H9 (cell line): ENCODE measurements around the gene TADA2A. TPM values are rescaled to one million over a fixed set of nuclear protein-coding genes. Genes with fewer than 3 reads are reported as not detected.
A peak's percentile ranks its signal among the peaks of the same experiment; 100 is the strongest.

ENCODE experiments used
- DNase-seq: peaks from one replicate; pipeline ENCODE4 v3.0.0-alpha.2; 2017
- H2AFZ ChIP-seq: one replicate; pipeline ENCODE4 v1.6.1; 2013; ENCODE audit warnings: mild to moderate bottlenecking, low read length, control low read depth, moderate library complexity
- H2AK5ac ChIP-seq: 2 replicates; pipeline ENCODE4 v1.6.1; 2013; ENCODE audit warnings: low read length, control low read depth, mixed read lengths; ENCODE audit not compliant: insufficient read length
- H2BK120ac ChIP-seq: one replicate; pipeline ENCODE4 v1.6.1; 2013; ENCODE audit warnings: low read depth, mild to moderate bottlenecking, low read length, control low read depth, inconsistent platforms; ENCODE audit not compliant: poor library complexity, severe bottlenecking
- H2BK12ac ChIP-seq: 2 replicates; pipeline ENCODE4 v1.6.1; 2013; ENCODE audit warnings: low read length, control low read depth, mixed read lengths, low read depth; ENCODE audit not compliant: insufficient read length
- H2BK15ac ChIP-seq: 2 replicates; pipeline ENCODE4 v1.6.1; 2013; ENCODE audit warnings: low read depth, low read length, control low read depth
- H2BK20ac ChIP-seq: one replicate; pipeline ENCODE4 v1.6.1; 2013; ENCODE audit warnings: low read depth, mild to moderate bottlenecking, low read length, control low read depth, inconsistent platforms; ENCODE audit not compliant: poor library complexity, severe bottlenecking
- H2BK5ac ChIP-seq: 2 replicates; pipeline ENCODE4 v1.6.1; 2013; ENCODE audit warnings: low read length, control low read depth, mixed read lengths; ENCODE audit not compliant: insufficient read length
- H3K14ac ChIP-seq: 2 replicates; pipeline ENCODE4 v1.6.1; 2013; ENCODE audit warnings: low read length, control low read depth; ENCODE audit not compliant: insufficient read depth
- H3K18ac ChIP-seq: 2 replicates; pipeline ENCODE4 v1.6.1; 2013; ENCODE audit warnings: low read depth, mild to moderate bottlenecking, mixed read lengths, low read length, control low read depth; ENCODE audit not compliant: insufficient read length
- H3K23ac ChIP-seq: 2 replicates; pipeline ENCODE4 v1.6.1; 2013; ENCODE audit warnings: low read length, control low read depth, mixed read lengths, low read depth; ENCODE audit not compliant: insufficient read length
- H3K23me2 ChIP-seq: 2 replicates; pipeline ENCODE4 v1.6.1; 2013; ENCODE audit warnings: low read depth, mild to moderate bottlenecking, mixed read lengths, low read length, control low read depth; ENCODE audit not compliant: insufficient read length, poor library complexity, severe bottlenecking
- H3K27ac ChIP-seq: 2 replicates; pipeline ENCODE4 v1.5.1; 2013; ENCODE audit warnings: low read length, control low read depth, mixed read lengths, low read depth; ENCODE audit not compliant: insufficient read length
- H3K27me3 ChIP-seq: 2 replicates; pipeline ENCODE4 v1.6.1; 2013; ENCODE audit warnings: low read length, control low read depth, inconsistent platforms; ENCODE audit not compliant: insufficient read depth
- H3K4ac ChIP-seq: 2 replicates; pipeline ENCODE4 v1.6.1; 2013; ENCODE audit warnings: low read depth, mild to moderate bottlenecking, control low read depth, inconsistent platforms, low read length, moderate library complexity
- H3K4me1 ChIP-seq: 2 replicates; pipeline ENCODE4 v1.6.1; 2013; ENCODE audit warnings: low read length, control low read depth, inconsistent platforms; ENCODE audit not compliant: insufficient read depth
- H3K4me2 ChIP-seq: 2 replicates; pipeline ENCODE4 v1.6.1; 2013; ENCODE audit warnings: low read length, control low read depth, mixed read lengths; ENCODE audit not compliant: insufficient read length, insufficient read depth
- H3K56ac ChIP-seq: 2 replicates; pipeline ENCODE4 v1.6.1; 2013; ENCODE audit warnings: low read depth, mild to moderate bottlenecking, mixed read lengths, low read length, control low read depth; ENCODE audit not compliant: insufficient read length
- H3K79me1 ChIP-seq: 2 replicates; pipeline ENCODE4 v1.6.1; 2013; ENCODE audit warnings: low read depth, mild to moderate bottlenecking, moderate library complexity, low read length, control low read depth, inconsistent platforms; ENCODE audit not compliant: insufficient read depth, poor library complexity, severe bottlenecking
- H3K79me2 ChIP-seq: 2 replicates; pipeline ENCODE4 v1.6.1; 2013; ENCODE audit warnings: low read length, control low read depth, inconsistent platforms; ENCODE audit not compliant: insufficient read depth
- H3K9ac ChIP-seq: 2 replicates; pipeline ENCODE4 v1.6.1; 2013; ENCODE audit warnings: low read length, control low read depth, mixed read lengths; ENCODE audit not compliant: insufficient read length; ENCODE audit errors: extremely low read depth
- H3K9me3 ChIP-seq: one replicate; pipeline ENCODE4 v1.6.1; 2013; ENCODE audit warnings: low read depth, low read length, inconsistent platforms; ENCODE audit not compliant: control insufficient read depth
- H3T11ph ChIP-seq: one replicate; pipeline ENCODE4 v1.6.1; 2013; ENCODE audit warnings: mild to moderate bottlenecking, low read length, control low read depth, inconsistent platforms
- H4K20me1 ChIP-seq: one replicate; pipeline ENCODE4 v1.6.1; 2013; ENCODE audit not compliant: control insufficient read depth, insufficient read length, insufficient read depth
- H4K5ac ChIP-seq: 2 replicates; pipeline ENCODE4 v1.6.1; 2013; ENCODE audit warnings: low read depth, mild to moderate bottlenecking, mixed read lengths, low read length, control low read depth; ENCODE audit not compliant: insufficient read length
- H4K8ac ChIP-seq: replicated peaks from 2 replicates; pipeline ENCODE4 v1.6.1; 2013; ENCODE audit warnings: low read length, control low read depth, mixed read lengths, low read depth; ENCODE audit not compliant: insufficient read length
- H4K91ac ChIP-seq: 2 replicates; pipeline ENCODE4 v1.6.1; 2013; ENCODE audit warnings: low read depth, mild to moderate bottlenecking, moderate library complexity, mixed read lengths, low read length, control low read depth; ENCODE audit not compliant: insufficient read length
- H3K27ac Mint-ChIP-seq, 3 experiments: 2 replicates in 2 of 3; 3 replicates in 1 of 3; pipeline ENCODE4 v1.8.0; 2020 to 2021; ENCODE audit warnings: mixed read lengths in 3 of 3, mild to moderate bottlenecking in 1 of 3, moderate library complexity in 1 of 3
- H3K27me3 Mint-ChIP-seq: 2 replicates; pipeline ENCODE4 v1.8.0; 2021; ENCODE audit warnings: low read depth, mild to moderate bottlenecking, moderate library complexity, mixed read lengths
- H3K36me3 Mint-ChIP-seq, 3 experiments: 2 replicates in 2 of 3; 3 replicates in 1 of 3; pipeline ENCODE4 v1.8.0; 2020 to 2021; ENCODE audit warnings: low read depth in 3 of 3, mixed read lengths in 3 of 3; ENCODE audit not compliant: insufficient read depth in 1 of 3
- H3K4me1 Mint-ChIP-seq, 2 experiments: 2 replicates each; pipeline ENCODE4 v1.8.0; 2020; ENCODE audit warnings: mixed read lengths in 2 of 2
- H3K4me3 Mint-ChIP-seq, 2 experiments: 2 replicates in 1 of 2; 3 replicates in 1 of 2; pipeline ENCODE4 v1.8.0; 2020 to 2021; ENCODE audit warnings: mild to moderate bottlenecking in 2 of 2, mixed read lengths in 2 of 2, moderate library complexity in 1 of 2
- H3K9me3 Mint-ChIP-seq, 2 experiments: 2 replicates in 1 of 2; 3 replicates in 1 of 2; pipeline ENCODE4 v1.8.0; 2020; ENCODE audit warnings: mild to moderate bottlenecking in 2 of 2, mixed read lengths in 2 of 2, moderate library complexity in 1 of 2
- WGBS: extraction: QIAGEN DNeasy Blood & Tissue Kit; methylation state at CpG from one replicate; pipeline ENCODE4 v1.1.7; 2013; ENCODE audit warnings: missing lambda C conversion rate, low lambda C conversion rate, mixed read lengths; ENCODE audit not compliant: insufficient read length; ENCODE audit errors: extremely low coverage; 5-methylcytosine and 5-hydroxymethylcytosine counted together
- total RNA-seq: library from RNA; stranded (reverse); gene quantifications from 2 replicates; pipeline ENCODE4 v1.2.1, GENCODE V29; 2021
- TF ChIP-seq, protein P1 (sequence below): fragments of 200-600 bp; sonication (generic); conservative IDR thresholded peaks from 3 replicates; pipeline ENCODE4 v1.8.0; 2021; ENCODE audit warnings: antibody characterized with exemption, mild to moderate bottlenecking

The TADA2A gene
- total RNA-seq, 1 experiment from 2014 or later = 20.9 TPM

DNA sequence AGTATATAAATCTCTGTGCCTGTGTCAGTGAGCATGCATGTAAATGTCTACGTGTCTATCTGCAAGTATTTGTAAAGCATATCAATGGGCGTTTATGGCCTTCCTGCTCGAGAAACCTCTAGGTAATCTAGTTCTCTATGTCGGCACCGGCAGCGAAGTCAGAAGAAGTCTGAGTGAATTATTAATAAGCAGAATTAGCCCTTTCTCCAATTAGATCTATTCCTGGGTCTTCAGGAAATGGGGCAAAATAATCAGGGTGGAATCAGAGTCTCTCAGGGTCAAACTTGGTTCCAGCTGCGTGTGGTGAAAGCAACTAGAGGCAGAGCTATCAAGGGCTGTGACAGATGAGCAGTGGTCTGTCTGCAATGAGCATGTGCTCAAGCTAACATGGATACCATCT, 31.0 kb upstream of the TADA2A start, which contains the start of gene C17orf78:
C17orf78 (plus strand) TSS at position 280 of the 400 bp plus-strand sequence; CDS start at position 388, 108 bp downstream.
- Histone ChIP-seq H3K9ac (no peak within 1 kb of the TSS), H2BK120ac (no peak within 1 kb of the TSS), H4K5ac (no peak within 1 kb of the TSS), H4K91ac (no peak within 1 kb of the TSS), H2AFZ (no peak within 1 kb of the TSS), H3K4me1 (no peaks in the 10 kb centered on the region; the same call in 1 of the 2 replicates), H3T11ph (no peak within 1 kb of the TSS), H3K23me2 (no peaks in the 10 kb centered on the region), H4K20me1 (no peaks in the 10 kb centered on the region), H3K9me3 (no peaks in the 10 kb centered on the region), H3K79me1 (no peaks in the 10 kb centered on the region), H2BK20ac (no peak within 1 kb of the TSS), H3K18ac (no peak within 1 kb of the TSS), H4K8ac (no peak within 1 kb of the TSS), H2BK12ac (no peak within 1 kb of the TSS), H2BK5ac (no peak within 1 kb of the TSS), H2AK5ac (no peak within 1 kb of the TSS), H3K4me2 (no peak within 1 kb of the TSS), H2BK15ac (no peak within 1 kb of the TSS), H3K79me2 (no peaks in the 10 kb centered on the region), H3K27me3 (no peaks in the 10 kb centered on the region), H3K56ac (peak within 1 kb of the TSS; percentile 55), H3K27ac (no peak within 1 kb of the TSS), H3K4ac (no peak within 1 kb of the TSS), H3K14ac (no peak within 1 kb of the TSS), H3K23ac (no peak within 1 kb of the TSS)
- TF ChIP-seq, protein P1, sequence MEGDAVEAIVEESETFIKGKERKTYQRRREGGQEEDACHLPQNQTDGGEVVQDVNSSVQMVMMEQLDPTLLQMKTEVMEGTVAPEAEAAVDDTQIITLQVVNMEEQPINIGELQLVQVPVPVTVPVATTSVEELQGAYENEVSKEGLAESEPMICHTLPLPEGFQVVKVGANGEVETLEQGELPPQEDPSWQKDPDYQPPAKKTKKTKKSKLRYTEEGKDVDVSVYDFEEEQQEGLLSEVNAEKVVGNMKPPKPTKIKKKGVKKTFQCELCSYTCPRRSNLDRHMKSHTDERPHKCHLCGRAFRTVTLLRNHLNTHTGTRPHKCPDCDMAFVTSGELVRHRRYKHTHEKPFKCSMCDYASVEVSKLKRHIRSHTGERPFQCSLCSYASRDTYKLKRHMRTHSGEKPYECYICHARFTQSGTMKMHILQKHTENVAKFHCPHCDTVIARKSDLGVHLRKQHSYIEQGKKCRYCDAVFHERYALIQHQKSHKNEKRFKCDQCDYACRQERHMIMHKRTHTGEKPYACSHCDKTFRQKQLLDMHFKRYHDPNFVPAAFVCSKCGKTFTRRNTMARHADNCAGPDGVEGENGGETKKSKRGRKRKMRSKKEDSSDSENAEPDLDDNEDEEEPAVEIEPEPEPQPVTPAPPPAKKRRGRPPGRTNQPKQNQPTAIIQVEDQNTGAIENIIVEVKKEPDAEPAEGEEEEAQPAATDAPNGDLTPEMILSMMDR = no peak
- Mint-ChIP-seq H3K27ac (no peak within 1 kb of the TSS; a peak in 1 of 7 replicates), H3K36me3 (no peaks in the 10 kb centered on the region; a peak in 1 of 7 replicates), H3K4me1 (peaks cover 0 to 11% of the 10 kb centered on the region in 2 experiments; a peak in 1 of 4 replicates), H3K4me3 (no peak within 1 kb of the TSS), H3K9me3 (no peaks in the 10 kb centered on the region), H3K27me3 (no peaks in the 10 kb centered on the region)
- no peak for DNase-seq
- WGBS = no CpG with 5 or more reads among the region's 7 CpGs
